ENCODE results near the gene NAPG.
"Not testable (repeated sequence)": the region's sequence is repeated elsewhere in the genome, so short reads cannot be mapped to it uniquely, and the experiment has no call there.

The NAPG gene

GRCh38 chr18:10585260-10585659 is 59.4 kb downstream of the NAPG start:
- no peak for DNase-seq

- no peak for DNase-seq
Observed at GRCh38 chr18:10588975-10589374, 63.1 kb downstream of the NAPG start.

GRCh38 chr18:10590412-10590811 is 64.6 kb downstream of the NAPG start:
- no peak for DNase-seq

DNA sequence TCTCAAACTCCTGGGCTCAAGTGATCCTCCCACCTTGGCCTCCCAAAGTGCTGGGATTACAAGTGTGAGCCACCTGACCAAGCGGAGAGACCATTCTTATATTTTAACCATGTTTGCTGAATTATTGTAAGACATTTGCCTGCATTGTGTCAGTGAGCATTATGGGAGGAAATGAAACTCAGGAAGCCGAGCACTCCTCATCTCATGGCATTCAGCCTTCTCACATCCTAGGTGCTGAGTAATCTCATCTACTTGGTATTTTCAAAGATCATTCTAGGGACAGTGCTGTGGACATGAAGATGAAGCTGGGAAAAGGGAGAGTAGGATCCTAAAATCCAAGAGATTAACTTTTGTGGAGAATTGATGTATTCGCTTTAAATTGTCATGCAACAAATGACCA is 66.1 kb downstream of the NAPG start:
- DNase-seq = peak; percentile 49

DNA sequence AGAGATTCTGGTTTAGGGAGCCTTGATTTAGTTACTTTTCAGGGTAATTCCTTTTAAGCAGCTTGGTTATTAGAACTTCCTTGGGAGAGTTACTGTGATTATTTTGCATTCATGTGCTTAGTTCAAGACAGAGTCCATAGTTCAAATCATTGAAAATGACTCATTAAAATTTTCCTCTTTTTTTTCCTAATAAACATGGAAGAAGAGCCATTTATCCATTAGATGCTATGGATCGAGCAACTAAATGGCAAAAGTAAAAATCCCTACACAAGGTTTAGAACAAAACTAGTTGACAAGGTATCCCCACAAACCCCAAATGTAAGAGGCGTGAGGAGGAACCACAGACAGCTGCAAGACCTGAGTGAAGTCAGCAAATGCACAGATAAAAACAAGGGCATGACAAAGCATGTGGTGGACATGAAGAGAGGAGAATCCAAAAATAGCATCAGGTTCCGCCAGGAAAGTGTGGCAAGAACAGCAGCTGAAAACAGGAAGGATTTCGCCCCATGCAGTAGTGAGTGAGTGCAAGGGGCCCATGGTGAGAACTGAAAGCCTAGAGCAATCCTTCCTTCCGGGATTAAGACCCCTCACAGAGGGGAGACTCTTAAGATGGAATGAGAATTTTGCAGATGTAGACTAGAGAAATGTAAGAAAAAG is 67.7 kb downstream of the NAPG start:
- DNase-seq = peak; percentile 42

DNA sequence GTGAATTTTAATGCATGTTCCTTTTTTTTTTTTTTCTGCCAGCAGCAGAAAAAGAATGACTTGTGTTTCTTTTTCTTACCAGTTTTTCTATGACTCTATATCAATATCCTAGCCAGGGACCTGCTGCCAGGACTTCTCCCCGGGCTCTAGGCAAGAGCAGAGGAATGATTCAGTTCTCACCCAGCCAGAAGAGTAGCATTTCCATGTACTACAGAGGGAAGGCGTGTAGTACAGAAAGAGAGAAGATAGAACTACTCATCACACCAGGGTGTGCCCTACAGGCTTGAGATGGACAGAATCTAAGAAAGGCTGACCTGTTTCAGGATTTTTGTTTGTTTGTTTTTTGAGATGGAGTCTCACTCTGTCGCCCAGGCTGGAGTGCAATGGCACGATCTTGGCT is 70.1 kb downstream of the NAPG start:
- not testable (repeated sequence) for DNase-seq

GRCh38 chr18:10597695-10598094 is 71.9 kb downstream of the NAPG start:
- DNase-seq = not testable (repeated sequence)

DNA sequence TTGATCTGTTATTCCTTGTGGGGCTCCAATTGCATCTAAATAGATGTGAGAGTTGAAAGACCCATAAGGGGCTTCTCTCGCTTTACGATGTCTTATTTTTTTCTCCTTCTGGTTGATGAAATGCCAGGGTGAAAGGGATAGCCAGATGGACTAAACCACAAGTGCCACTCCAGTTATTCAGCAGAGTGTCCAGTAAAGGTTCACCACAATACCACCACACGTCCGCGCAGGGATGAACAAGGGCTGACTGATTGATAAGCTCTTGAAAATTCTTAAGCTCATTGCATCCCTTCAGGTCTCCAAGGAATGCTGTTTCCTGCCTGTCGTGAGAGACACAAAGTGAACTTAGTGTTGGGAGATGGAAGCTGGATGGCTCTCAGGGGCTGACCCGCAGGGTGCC is 74.9 kb downstream of the NAPG start:
- DNase-seq = not testable (repeated sequence)

All from inflammatory macrophage treated with lipopolysaccharide for 4 hours (primary cell).